GM12878 (cell line): ENCODE results near the gene LRRC10B.

Experiments used
- HCFC1 ChIP-seq: fragments of 150-350 bp; IDR thresholded peaks from 2 replicates; pipeline ENCODE4 v1.6.1; 2014; ENCODE audit warnings: low read length
- JUND ChIP-seq: IDR thresholded peaks from 2 replicates; pipeline ENCODE4 v1.6.1; 2012; ENCODE audit warnings: low read depth, mild to moderate bottlenecking, low read length, improper control_type of control experiment, moderate library complexity
- NR2F1 ChIP-seq: fragments of 450-650 bp; conservative IDR thresholded peaks from 2 replicates; pipeline ENCODE4 v1.6.1; 2017; ENCODE audit warnings: mild to moderate bottlenecking
- YY1 ChIP-seq: IDR thresholded peaks from 2 replicates; pipeline ENCODE4 v1.6.1; 2011; ENCODE audit warnings: low read depth, mild to moderate bottlenecking, low read length
- ZNF207 ChIP-seq: fragments of 450-650 bp; IDR thresholded peaks from 2 replicates; pipeline ENCODE4 v1.6.1; 2014; ENCODE audit warnings: antibody characterized with exemption, mild to moderate bottlenecking, borderline replicate concordance
- ZNF24 ChIP-seq: fragments of 450-650 bp; IDR thresholded peaks from 2 replicates; pipeline ENCODE4 v1.6.1; 2017; ENCODE audit warnings: antibody characterized with exemption, mild to moderate bottlenecking
- TF ChIP-seq, protein P1 (sequence below): fragments of 450-650 bp; IDR thresholded peaks from 2 replicates; pipeline ENCODE4 v1.6.1; 2018; ENCODE audit warnings: borderline replicate concordance, mild to moderate bottlenecking; ENCODE audit not compliant: partially characterized antibody
- TF ChIP-seq, protein P2 (sequence below), 3 experiments: IDR thresholded peaks in 2 of 3; conservative IDR thresholded peaks in 1 of 3; 2 replicates each; pipeline ENCODE4 v1.5.1; 2011; ENCODE audit warnings: low read depth in 3 of 3, low read length in 3 of 3, mild to moderate bottlenecking in 3 of 3, control low read depth in 2 of 3, moderate library complexity in 2 of 3, inconsistent platforms in 1 of 3, mixed read lengths in 1 of 3; ENCODE audit not compliant: control insufficient read depth in 2 of 3, insufficient read depth in 1 of 3; ENCODE audit errors: extremely low read depth in 1 of 3

DNA sequence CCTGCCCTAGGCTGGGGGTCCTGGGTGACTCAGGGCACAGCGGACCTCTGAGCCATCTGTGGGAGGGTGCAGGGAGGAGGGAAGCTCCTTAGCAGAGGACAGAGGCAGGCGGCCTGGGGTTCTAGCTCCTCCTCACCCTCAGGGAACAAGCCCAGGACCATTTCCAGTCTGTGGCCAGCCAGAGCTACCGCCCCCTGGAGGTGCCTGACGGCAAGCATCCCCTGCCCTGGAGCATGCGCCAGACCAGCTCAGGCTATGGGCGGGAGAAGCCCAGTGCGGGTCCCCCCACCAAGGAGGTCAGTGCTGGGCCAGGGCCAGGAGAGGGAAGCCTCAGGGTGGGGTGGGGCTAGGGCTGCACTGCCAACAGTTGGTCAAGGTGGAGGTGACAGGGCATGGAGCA is 26.0 kb upstream of the LRRC10B start:
- TF ChIP-seq ZNF24 (no peak), ZNF207 (no peak), NR2F1 (no peak), HCFC1 (no peak), JUND (no peak), YY1 (no peak)
- TF ChIP-seq, protein P1, sequence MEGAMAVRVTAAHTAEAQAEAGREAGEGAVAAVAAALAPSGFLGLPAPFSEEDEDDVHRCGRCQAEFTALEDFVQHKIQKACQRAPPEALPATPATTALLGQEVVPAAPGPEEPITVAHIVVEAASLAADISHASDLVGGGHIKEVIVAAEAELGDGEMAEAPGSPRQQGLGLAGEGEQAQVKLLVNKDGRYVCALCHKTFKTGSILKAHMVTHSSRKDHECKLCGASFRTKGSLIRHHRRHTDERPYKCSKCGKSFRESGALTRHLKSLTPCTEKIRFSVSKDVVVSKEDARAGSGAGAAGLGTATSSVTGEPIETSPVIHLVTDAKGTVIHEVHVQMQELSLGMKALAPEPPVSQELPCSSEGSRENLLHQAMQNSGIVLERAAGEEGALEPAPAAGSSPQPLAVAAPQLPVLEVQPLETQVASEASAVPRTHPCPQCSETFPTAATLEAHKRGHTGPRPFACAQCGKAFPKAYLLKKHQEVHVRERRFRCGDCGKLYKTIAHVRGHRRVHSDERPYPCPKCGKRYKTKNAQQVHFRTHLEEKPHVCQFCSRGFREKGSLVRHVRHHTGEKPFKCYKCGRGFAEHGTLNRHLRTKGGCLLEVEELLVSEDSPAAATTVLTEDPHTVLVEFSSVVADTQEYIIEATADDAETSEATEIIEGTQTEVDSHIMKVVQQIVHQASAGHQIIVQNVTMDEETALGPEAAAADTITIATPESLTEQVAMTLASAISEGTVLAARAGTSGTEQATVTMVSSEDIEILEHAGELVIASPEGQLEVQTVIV: no peak
- TF ChIP-seq, protein P2, sequence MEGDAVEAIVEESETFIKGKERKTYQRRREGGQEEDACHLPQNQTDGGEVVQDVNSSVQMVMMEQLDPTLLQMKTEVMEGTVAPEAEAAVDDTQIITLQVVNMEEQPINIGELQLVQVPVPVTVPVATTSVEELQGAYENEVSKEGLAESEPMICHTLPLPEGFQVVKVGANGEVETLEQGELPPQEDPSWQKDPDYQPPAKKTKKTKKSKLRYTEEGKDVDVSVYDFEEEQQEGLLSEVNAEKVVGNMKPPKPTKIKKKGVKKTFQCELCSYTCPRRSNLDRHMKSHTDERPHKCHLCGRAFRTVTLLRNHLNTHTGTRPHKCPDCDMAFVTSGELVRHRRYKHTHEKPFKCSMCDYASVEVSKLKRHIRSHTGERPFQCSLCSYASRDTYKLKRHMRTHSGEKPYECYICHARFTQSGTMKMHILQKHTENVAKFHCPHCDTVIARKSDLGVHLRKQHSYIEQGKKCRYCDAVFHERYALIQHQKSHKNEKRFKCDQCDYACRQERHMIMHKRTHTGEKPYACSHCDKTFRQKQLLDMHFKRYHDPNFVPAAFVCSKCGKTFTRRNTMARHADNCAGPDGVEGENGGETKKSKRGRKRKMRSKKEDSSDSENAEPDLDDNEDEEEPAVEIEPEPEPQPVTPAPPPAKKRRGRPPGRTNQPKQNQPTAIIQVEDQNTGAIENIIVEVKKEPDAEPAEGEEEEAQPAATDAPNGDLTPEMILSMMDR (IDR thresholded peaks at IDR 0.05 in 2 of 3, conservative IDR thresholded peaks at IDR 0.05 in 1 of 3; ENCODE audit: control insufficient read depth in 2 of 3, extremely low read depth in 1 of 3, insufficient read depth in 1 of 3, low read depth in 3 of 3, low read length in 3 of 3): peak; percentile 46 to 71 (median 53)
